Measurements from ENCODE around the gene CLEC2L. TPM values are rescaled to one million over a fixed set of nuclear protein-coding genes. Genes with fewer than 3 reads are reported as not detected.

Gene CLEC2L
- total and polyA plus RNA-seq, 12 donors: 0.03 to 0.97 (median 0.28) TPM; not detected in 9

- 59 to 64% methylated on average over 7 of the region's 7 CpGs for WGBS, 2 donors
- H3K27ac ChIP-seq: no peak overlapping the region
- no peak overlapping the region for H3K4me3 ChIP-seq
- H3K4me1 ChIP-seq: peaks cover 0 to 11% (median 0%) of the 10 kb centered on the region in 9 donors
- TF ChIP-seq CTCF (IDR thresholded peaks at IDR 0.05): no peak
- H3K9me3 ChIP-seq: no peaks in the 10 kb centered on the region
- DNase-seq (no peak), ATAC-seq (peak in 7 of 8 donors; percentile 46 to 89 (median 58))
- H3K36me3 ChIP-seq: peaks cover 0 to 100% (median 35%) of the 10 kb centered on the region in 9 donors
- intact Hi-C loops (cut with DNase I): no loop called here
- H3K27me3 ChIP-seq: no peaks in the 10 kb centered on the region
Measured at GRCh38 chr7:139588632-139589031, 65.1 kb downstream of the CLEC2L start.

- intact Hi-C loops (cut with DNase I): no loop called here
- Histone ChIP-seq H3K4me1 (peaks cover 0 to 11% (median 0%) of the 10 kb centered on the region in 9 donors), H3K9me3 (no peaks in the 10 kb centered on the region), H3K36me3 (peaks cover 0 to 100% (median 30%) of the 10 kb centered on the region in 9 donors), H3K27ac (no peak overlapping the region), H3K27me3 (no peaks in the 10 kb centered on the region), H3K4me3 (no peak overlapping the region)
- TF ChIP-seq CTCF (IDR thresholded peaks at IDR 0.05): no peak
- DNase-seq: no peak
- WGBS, 2 donors: 89 to 98% methylated on average over 1 of the region's 1 CpG
- no peak for ATAC-seq
Measured at GRCh38 chr7:139589474-139589873, 66.0 kb downstream of the CLEC2L start.

- 93 to 96% methylated on average over 3 of the region's 3 CpGs for WGBS, 2 donors
Measured at GRCh38 chr7:139591550-139592195, 68.2 kb downstream of the CLEC2L start.

More at GRCh38 chr7:139591550-139592195, 68.2 kb downstream of the CLEC2L start:
- Histone ChIP-seq H3K27me3 (no peaks in the 10 kb centered on the region), H3K4me1 (peaks cover 0 to 11% (median 0%) of the 10 kb centered on the region in 9 donors), H3K9me3 (no peaks in the 10 kb centered on the region), H3K4me3 (no peak overlapping the region), H3K27ac (no peak overlapping the region), H3K36me3 (peaks cover 10 to 100% (median 43%) of the 10 kb centered on the region in 9 donors)
- ATAC-seq: no peak
- DNase-seq: no peak
- intact Hi-C loops (cut with DNase I): loop anchor here in 1 of 10 donors (10.0 kb wide), 1 partner anchor 87 kb away; no protein-coding TSS in a partner anchor
- TF ChIP-seq CTCF (IDR thresholded peaks at IDR 0.05): no peak

Data from heart right ventricle (tissue), 16 donors.